ENCODE results near the gene ROBO1. TPM values are rescaled to one million over a fixed set of nuclear protein-coding genes. Genes with fewer than 3 reads are reported as not detected.

The ROBO1 gene
- polyA plus RNA-seq, 1 experiment = 33.9 TPM

- no peak for DNase-seq (ENCODE audit: low read depth)
- CTCF ChIA-PET = interaction anchor here (0.6 to 1.8 kb wide), 11 partner anchors 9 to 1606 kb away, joined by 3 to 15 read pairs (median 3); no protein-coding TSS in a partner anchor
- POLR2A ChIA-PET = no interaction called here
- Histone ChIP-seq H3K36me3 (ENCODE audit: control insufficient read depth, insufficient read depth, low read length) (no peaks in the 10 kb centered on the region), H3K27me3 (ENCODE audit: control insufficient read depth, insufficient read depth, low read length) (no peaks in the 10 kb centered on the region), H3K4me3 (ENCODE audit: low read depth, low read length) (no peak overlapping the region)
- no peak for TF ChIP-seq CTCF (IDR thresholded peaks at IDR 0.05; ENCODE audit: insufficient read depth, low read depth, low read length)
These were observed 1123.0 kb downstream of the ROBO1 start for GRCh38 chr3:78644847-78645246.

DNA sequence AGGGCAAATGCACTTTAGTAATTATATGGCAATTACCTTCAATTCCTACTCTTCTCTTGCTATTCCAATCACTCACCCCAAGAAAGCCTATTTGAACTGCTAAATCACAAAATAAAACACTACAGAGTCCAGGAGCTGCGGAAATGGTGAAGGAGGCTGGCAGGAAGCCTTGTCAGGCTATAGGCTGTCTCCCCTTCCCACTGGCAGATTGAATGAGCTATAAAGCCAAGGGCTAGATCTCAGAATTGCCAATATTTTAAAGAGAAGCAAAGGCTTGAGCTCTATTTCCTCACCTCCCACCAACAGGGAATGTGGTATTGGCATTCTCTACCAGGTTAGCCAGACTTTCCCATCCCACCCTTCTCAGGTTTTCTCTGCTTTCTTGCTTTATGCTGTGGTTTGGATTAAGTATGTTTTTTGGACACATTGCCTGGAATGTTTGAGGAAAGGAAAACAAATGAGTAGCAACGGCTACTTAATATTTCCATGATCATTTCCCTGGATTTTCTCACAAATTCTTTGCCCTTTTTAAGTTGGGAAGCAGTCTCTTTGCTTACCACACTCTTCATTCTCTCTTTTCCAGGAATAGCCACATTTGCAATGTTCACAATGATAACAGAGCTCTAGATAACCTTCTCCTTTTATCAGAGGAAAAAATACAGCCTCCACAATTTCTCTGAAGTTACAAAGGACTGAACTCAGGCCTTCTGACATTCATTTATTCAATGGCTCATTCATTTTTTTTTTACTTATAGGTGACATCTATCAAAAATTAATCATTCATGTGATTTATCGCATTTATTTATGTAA is 1125.4 kb downstream of the ROBO1 start:
- Histone ChIP-seq H3K36me3 (ENCODE audit: control insufficient read depth, insufficient read depth, low read length) (no peaks in the 10 kb centered on the region), H3K4me3 (ENCODE audit: low read depth, low read length) (no peak overlapping the region), H3K27me3 (ENCODE audit: control insufficient read depth, insufficient read depth, low read length) (no peaks in the 10 kb centered on the region)
- TF ChIP-seq CTCF (IDR thresholded peaks at IDR 0.05; ENCODE audit: insufficient read depth, low read depth, low read length) = no peak
- ChIA-PET POLR2A (no interaction called here), CTCF (interaction anchor here (1.0 kb wide), 2 partner anchors 1603 to 1604 kb away, joined by 3 to 6 read pairs; partner anchors contain the start of gene ROBO2)
- DNase-seq (ENCODE audit: low read depth) = no peak

GRCh38 chr3:78641703-78642102 is 1126.1 kb downstream of the ROBO1 start:
- Histone ChIP-seq H3K36me3 (ENCODE audit: control insufficient read depth, insufficient read depth, low read length) (no peaks in the 10 kb centered on the region), H3K4me3 (ENCODE audit: low read depth, low read length) (no peak overlapping the region), H3K27me3 (ENCODE audit: control insufficient read depth, insufficient read depth, low read length) (no peaks in the 10 kb centered on the region)
- ChIA-PET CTCF (interaction anchor here (1.0 kb wide), 1 partner anchor 1604 kb away, joined by 6 read pairs; no protein-coding TSS in a partner anchor), POLR2A (no interaction called here)
- TF ChIP-seq CTCF (IDR thresholded peaks at IDR 0.05; ENCODE audit: insufficient read depth, low read depth, low read length) = no peak
- DNase-seq (ENCODE audit: low read depth) = no peak

- CTCF ChIA-PET = interaction anchor here (1.2 kb wide), 1 partner anchor 12 kb away, joined by 4 read pairs; no protein-coding TSS in a partner anchor
These were observed 1133.5 kb downstream of the ROBO1 start for GRCh38 chr3:78634316-78634715.

More at GRCh38 chr3:78634316-78634715, 1133.5 kb downstream of the ROBO1 start:
- no peak for TF ChIP-seq CTCF (IDR thresholded peaks at IDR 0.05; ENCODE audit: insufficient read depth, low read depth, low read length)
- no peak for DNase-seq (ENCODE audit: low read depth)
- H3K36me3 ChIP-seq (ENCODE audit: control insufficient read depth, insufficient read depth, low read length) = no peaks in the 10 kb centered on the region; the same call in 1 of the 2 replicates
- POLR2A ChIA-PET = no interaction called here
- no peaks in the 10 kb centered on the region for H3K27me3 ChIP-seq (ENCODE audit: control insufficient read depth, insufficient read depth, low read length)
- no peak overlapping the region for H3K4me3 ChIP-seq (ENCODE audit: low read depth, low read length)

Measured in BJ (cell line).